Tibial nerve (tissue), 4 donors: Measurements from ENCODE around the gene DYRK1A.

Source experiments
- EP300 ChIP-seq, 2 donors: sonication (generic); formaldehyde crosslinking; IDR thresholded peaks; one replicate each; pipeline ENCODE4 v1.6.1; 2017; ENCODE audit warnings: antibody characterized with exemption in 2 of 2, mild to moderate bottlenecking in 1 of 2
- POLR2A ChIP-seq, 2 donors: fragments of 450-650 bp; IDR thresholded peaks; one replicate each; pipeline ENCODE4 v1.6.1; 2017; ENCODE audit warnings: antibody characterized with exemption in 2 of 2, mild to moderate bottlenecking in 2 of 2, moderate library complexity in 2 of 2
- TF ChIP-seq, protein P1 (sequence below), 5 experiments: fragments of 200-600 bp in 3 of 5; fragments of 450-650 bp in 2 of 5; sonication (generic) in 3 of 5; IDR thresholded peaks; one replicate each; pipeline ENCODE4 v1.5.1; 2016 to 2019; ENCODE audit warnings: antibody characterized with exemption in 5 of 5, mild to moderate bottlenecking in 3 of 5, moderate library complexity in 2 of 5

DNA sequence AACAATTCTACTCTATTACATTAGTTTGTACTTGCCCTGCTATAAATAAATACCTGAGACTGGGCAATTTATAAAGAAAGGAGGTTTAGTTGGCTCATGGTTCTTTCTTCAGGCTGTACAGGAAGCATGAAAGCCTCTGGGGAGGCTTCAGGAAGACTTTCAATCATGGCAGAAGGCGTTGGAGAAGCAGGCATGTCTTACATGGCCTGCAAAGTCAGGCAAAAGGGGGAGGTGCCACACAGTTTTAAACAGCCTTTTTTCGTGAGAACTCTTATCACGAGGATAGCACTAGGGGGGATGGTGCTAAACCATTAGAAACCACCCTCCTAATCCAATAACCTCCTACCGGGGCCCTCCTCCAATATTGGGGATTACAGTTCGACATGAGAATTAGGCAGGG is 102.9 kb downstream of the DYRK1A start:
- TF ChIP-seq, protein P1, sequence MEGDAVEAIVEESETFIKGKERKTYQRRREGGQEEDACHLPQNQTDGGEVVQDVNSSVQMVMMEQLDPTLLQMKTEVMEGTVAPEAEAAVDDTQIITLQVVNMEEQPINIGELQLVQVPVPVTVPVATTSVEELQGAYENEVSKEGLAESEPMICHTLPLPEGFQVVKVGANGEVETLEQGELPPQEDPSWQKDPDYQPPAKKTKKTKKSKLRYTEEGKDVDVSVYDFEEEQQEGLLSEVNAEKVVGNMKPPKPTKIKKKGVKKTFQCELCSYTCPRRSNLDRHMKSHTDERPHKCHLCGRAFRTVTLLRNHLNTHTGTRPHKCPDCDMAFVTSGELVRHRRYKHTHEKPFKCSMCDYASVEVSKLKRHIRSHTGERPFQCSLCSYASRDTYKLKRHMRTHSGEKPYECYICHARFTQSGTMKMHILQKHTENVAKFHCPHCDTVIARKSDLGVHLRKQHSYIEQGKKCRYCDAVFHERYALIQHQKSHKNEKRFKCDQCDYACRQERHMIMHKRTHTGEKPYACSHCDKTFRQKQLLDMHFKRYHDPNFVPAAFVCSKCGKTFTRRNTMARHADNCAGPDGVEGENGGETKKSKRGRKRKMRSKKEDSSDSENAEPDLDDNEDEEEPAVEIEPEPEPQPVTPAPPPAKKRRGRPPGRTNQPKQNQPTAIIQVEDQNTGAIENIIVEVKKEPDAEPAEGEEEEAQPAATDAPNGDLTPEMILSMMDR (IDR thresholded peaks at IDR 0.05), result no peak
- TF ChIP-seq POLR2A (IDR thresholded peaks at IDR 0.05) (no peak), EP300 (IDR thresholded peaks at IDR 0.05) (no peak)
